Endodermal cell (in vitro differentiated cells): ENCODE measurements around the gene SMIM7. TPM values are rescaled to one million over a fixed set of nuclear protein-coding genes. Genes with fewer than 3 reads are reported as not detected.
"Not testable (repeated sequence)": the region's sequence is repeated elsewhere in the genome, so short reads cannot be mapped to it uniquely, and the experiment has no call there.

ENCODE experiments used
- DNase-seq: peaks from one replicate; pipeline ENCODE4 v3.0.0-alpha.2; 2017
- H3K27ac ChIP-seq: 2 replicates; pipeline ENCODE4 v1.5.1; 2013; ENCODE audit warnings: mild to moderate bottlenecking, low read depth, low read length, moderate library complexity
- H3K27me3 ChIP-seq: 2 replicates; pipeline ENCODE4 v1.6.1; 2013; ENCODE audit warnings: mild to moderate bottlenecking, low read length, moderate library complexity; ENCODE audit not compliant: insufficient read depth, control insufficient read depth, poor library complexity, severe bottlenecking
- H3K36me3 ChIP-seq: 2 replicates; pipeline ENCODE4 v1.7.0; 2013; ENCODE audit warnings: mild to moderate bottlenecking, low read length, moderate library complexity; ENCODE audit not compliant: control insufficient read depth, insufficient read depth
- H3K4me1 ChIP-seq: one replicate; pipeline ENCODE4 v1.7.0; 2013; ENCODE audit warnings: low read length; ENCODE audit not compliant: control insufficient read depth, insufficient read depth
- H3K4me3 ChIP-seq: 2 replicates; pipeline ENCODE4 v1.5.1; 2013; ENCODE audit warnings: mild to moderate bottlenecking, low read length, moderate library complexity
- H3K9ac ChIP-seq: 2 replicates; pipeline ENCODE4 v1.6.1; 2013; ENCODE audit warnings: mild to moderate bottlenecking, low read length, moderate library complexity; ENCODE audit not compliant: poor library complexity, severe bottlenecking; ENCODE audit errors: extremely low read depth
- H3K9me3 ChIP-seq: 2 replicates; pipeline ENCODE4 v1.6.1; 2013; ENCODE audit warnings: mild to moderate bottlenecking, low read length, moderate library complexity; ENCODE audit not compliant: control insufficient read depth
- H3K27ac Mint-ChIP-seq: 2 replicates; pipeline ENCODE4 v1.8.0; 2020; ENCODE audit warnings: mixed read lengths
- H3K27me3 Mint-ChIP-seq: 2 replicates; pipeline ENCODE4 v1.8.0; 2021; ENCODE audit warnings: mild to moderate bottlenecking, mixed read lengths; ENCODE audit not compliant: insufficient read depth
- H3K36me3 Mint-ChIP-seq: 2 replicates; pipeline ENCODE4 v1.8.0; 2020; ENCODE audit warnings: low read depth, mixed read lengths
- H3K4me1 Mint-ChIP-seq: 2 replicates; pipeline ENCODE4 v1.8.0; 2020; ENCODE audit warnings: mixed read lengths
- H3K4me3 Mint-ChIP-seq: 2 replicates; pipeline ENCODE4 v1.8.0; 2020; ENCODE audit warnings: mild to moderate bottlenecking, moderate library complexity, mixed read lengths
- H3K9me3 Mint-ChIP-seq: 2 replicates; pipeline ENCODE4 v1.8.0; 2020; ENCODE audit warnings: mild to moderate bottlenecking, mixed read lengths
- CTCF ChIP-seq: fragments of 200-600 bp; sonication (generic); conservative IDR thresholded peaks from 2 replicates; pipeline ENCODE4 v1.5.0; 2021; ENCODE audit warnings: antibody characterized with exemption, mild to moderate bottlenecking
- WGBS, 2 experiments: methylation state at CpG; one replicate each; pipeline versions ENCODE4 v1.1.5 to v1.1.7; 2013; ENCODE audit warnings: missing lambda C conversion rate in 2 of 2, mixed read lengths in 1 of 2; ENCODE audit not compliant: insufficient coverage in 1 of 2, insufficient read length in 1 of 2; 5-methylcytosine and 5-hydroxymethylcytosine counted together
- total RNA-seq, 2 donors: library from RNA; stranded (reverse); fragmentation: NEBNext Ultra II Directional in 1 of 2; extraction: Animal tissue kit (Norgen Biotek cat#: 25700) in 1 of 2; gene quantifications; 2 replicates in 1 of 2; 3 replicates in 1 of 2; pipeline ENCODE4 v1.2.1, GENCODE V29; 2021

The SMIM7 gene
- total RNA-seq, 2 donors from 2014 or later: 57.6 to 91.4 TPM

DNA sequence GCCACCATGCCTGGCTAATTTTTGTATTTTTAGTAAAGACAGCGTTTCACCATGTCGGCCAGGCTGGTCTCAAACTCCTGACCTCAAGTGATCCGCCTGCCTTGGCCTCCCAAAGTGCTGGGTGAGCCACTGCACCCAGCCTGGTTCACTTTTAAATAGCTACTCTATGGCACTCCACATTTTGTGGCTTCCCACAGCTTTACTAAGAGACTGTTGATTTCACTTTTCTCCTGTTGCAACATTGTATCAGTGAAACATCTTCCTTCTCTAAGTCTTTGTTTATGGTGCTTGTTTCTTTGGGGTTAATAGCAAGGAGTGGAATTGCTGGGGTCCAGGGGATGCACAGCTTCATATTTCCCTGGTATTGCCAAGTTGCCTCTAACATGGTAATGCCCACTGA, 13.3 kb upstream of the SMIM7 start:
- Histone ChIP-seq H3K27me3 (no peaks in the 10 kb centered on the region), H3K36me3 (no peaks in the 10 kb centered on the region), H3K4me1 (no peaks in the 10 kb centered on the region), H3K9ac (no peak overlapping the region), H3K27ac (no peak overlapping the region), H3K9me3 (no peaks in the 10 kb centered on the region), H3K4me3 (no peak overlapping the region)
- Mint-ChIP-seq H3K27me3 (no peaks in the 10 kb centered on the region), H3K4me3 (no peak overlapping the region), H3K9me3 (no peaks in the 10 kb centered on the region), H3K27ac (no peak overlapping the region), H3K36me3 (peaks cover 2% of the 10 kb centered on the region), H3K4me1 (no peaks in the 10 kb centered on the region)
- no peak for DNase-seq
- WGBS, 2 experiments: 83 to 92% methylated on average over 3 of the region's 3 CpGs
- no peak for TF ChIP-seq CTCF

DNA sequence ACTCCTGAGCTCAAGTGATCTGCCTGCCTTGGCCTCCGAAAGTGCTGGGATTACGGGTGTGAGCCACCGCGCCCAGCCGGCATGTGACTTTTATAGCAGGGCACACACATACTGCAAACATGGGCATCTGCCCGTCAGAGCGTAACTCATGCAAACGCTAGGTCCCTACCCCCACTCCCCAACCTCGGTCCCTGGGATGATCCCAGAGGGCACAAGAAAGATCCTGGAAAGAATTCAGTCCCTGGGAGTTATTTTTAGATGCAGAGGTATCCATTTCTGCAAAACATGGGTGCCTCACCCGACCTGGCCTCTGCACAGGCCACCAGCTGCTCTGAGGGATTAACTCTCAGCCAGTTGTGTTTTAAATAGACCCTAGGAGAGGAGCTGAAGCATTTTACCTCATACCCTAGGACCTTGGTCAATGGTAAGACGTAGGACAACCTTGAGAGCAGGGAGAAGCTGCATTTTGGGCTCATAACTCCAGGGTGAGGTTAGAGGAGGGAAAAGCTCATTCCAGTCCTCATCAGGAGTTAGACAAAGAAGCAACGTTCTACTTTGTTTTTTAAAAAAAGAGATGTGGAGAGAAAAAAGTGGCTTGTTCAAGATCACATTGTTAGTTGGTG, 11.8 kb upstream of the SMIM7 start:
- H3K27me3 Mint-ChIP-seq: no peaks in the 10 kb centered on the region
- no peaks in the 10 kb centered on the region for H3K4me1 ChIP-seq
- DNase-seq: no peak
- H3K36me3 Mint-ChIP-seq: peaks cover 2% of the 10 kb centered on the region
- H3K36me3 ChIP-seq: no peaks in the 10 kb centered on the region
- TF ChIP-seq CTCF: no peak
- H3K27ac Mint-ChIP-seq: no peak overlapping the region
- no peak overlapping the region for H3K27ac ChIP-seq
- no peaks in the 10 kb centered on the region for H3K9me3 Mint-ChIP-seq
- WGBS, 2 experiments: 91 to 100% methylated on average over 4 to 12 of the region's 12 CpGs
- H3K4me1 Mint-ChIP-seq: no peaks in the 10 kb centered on the region
- H3K4me3 Mint-ChIP-seq: no peak overlapping the region
- H3K9me3 ChIP-seq: no peaks in the 10 kb centered on the region
- no peak overlapping the region for H3K9ac ChIP-seq
- H3K4me3 ChIP-seq: no peak overlapping the region
- H3K27me3 ChIP-seq: no peaks in the 10 kb centered on the region

DNA sequence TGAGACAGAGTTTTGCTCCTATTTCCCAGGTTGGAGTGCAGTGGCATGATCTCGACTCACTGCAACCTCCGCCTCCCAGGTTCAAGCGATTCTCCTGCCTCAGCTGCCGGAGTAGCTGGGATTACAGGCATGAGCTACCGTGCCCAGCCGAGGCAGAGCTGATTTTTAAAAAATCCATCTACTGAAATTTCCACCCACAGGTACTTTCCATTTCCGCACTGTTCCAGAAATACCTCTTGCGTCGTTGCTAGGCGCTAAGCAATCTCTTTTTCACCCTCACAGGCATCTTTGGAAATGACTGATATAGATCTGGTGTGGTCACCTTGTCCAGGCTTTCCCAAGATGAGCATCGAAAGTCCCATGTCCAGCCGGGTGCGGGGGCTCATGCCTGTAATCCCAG, 10.3 kb upstream of the SMIM7 start:
- no peak for TF ChIP-seq CTCF

DNA sequence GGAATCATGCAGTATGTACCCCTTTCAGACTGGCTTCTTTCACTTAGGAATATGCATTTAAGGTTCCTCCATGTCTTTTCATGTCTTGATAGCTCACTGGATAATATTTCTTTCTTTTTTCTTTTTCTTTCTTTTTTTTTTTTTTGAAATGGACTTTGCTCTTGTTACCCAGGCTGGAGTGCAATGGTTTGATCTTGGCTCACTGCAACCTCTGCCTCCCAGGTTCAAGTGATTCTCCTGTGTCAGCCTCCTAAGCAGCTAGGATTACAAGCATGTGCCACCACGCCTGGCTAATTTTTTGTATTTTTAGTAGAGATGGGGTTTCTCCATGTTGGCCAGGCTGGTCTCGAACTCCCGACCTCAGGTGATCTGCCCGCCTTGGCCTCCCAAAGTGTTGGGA, 8.8 kb upstream of the SMIM7 start:
- not testable (repeated sequence) for H3K36me3 ChIP-seq, H3K27ac ChIP-seq, H3K27me3 Mint-ChIP-seq, H3K4me1 ChIP-seq, H3K36me3 Mint-ChIP-seq, H3K4me1 Mint-ChIP-seq, H3K9ac ChIP-seq, H3K27ac Mint-ChIP-seq, DNase-seq, H3K27me3 ChIP-seq, H3K4me3 Mint-ChIP-seq, H3K4me3 ChIP-seq, H3K9me3 ChIP-seq, H3K9me3 Mint-ChIP-seq
- WGBS, 2 experiments: 90% methylated on average over 4 of the region's 4 CpGs; no CpG with 5 or more reads in 1 of the 2 experiments

More for the DNA sequence above, 10.3 kb upstream of the SMIM7 start:
- no peaks in the 10 kb centered on the region for H3K27me3 Mint-ChIP-seq
- no peaks in the 10 kb centered on the region for H3K4me1 ChIP-seq
- no peak overlapping the region for H3K27ac ChIP-seq
- no peak overlapping the region for H3K9ac ChIP-seq
- H3K36me3 ChIP-seq: no peaks in the 10 kb centered on the region
- WGBS, 2 experiments: 95 to 98% methylated on average over 7 to 13 of the region's 13 CpGs
- no peaks in the 10 kb centered on the region for H3K27me3 ChIP-seq
- H3K9me3 Mint-ChIP-seq: no peaks in the 10 kb centered on the region
- no peaks in the 10 kb centered on the region for H3K9me3 ChIP-seq
- no peak overlapping the region for H3K27ac Mint-ChIP-seq
- no peak overlapping the region for H3K4me3 Mint-ChIP-seq
- no peak for DNase-seq
- no peaks in the 10 kb centered on the region for H3K4me1 Mint-ChIP-seq
- no peak overlapping the region for H3K4me3 ChIP-seq
- H3K36me3 Mint-ChIP-seq: peaks cover 2% of the 10 kb centered on the region
